ENCODE data around the gene PDZD7.

Gene PDZD7

GRCh38 chr10:100997360-100998182 is 33.4 kb downstream of the PDZD7 start:
- Histone ChIP-seq H3K27ac (ENCODE audit: insufficient read depth, low read length, poor library complexity, severe bottlenecking) (peak overlapping the region; percentile 84), H3K9me3 (ENCODE audit: control insufficient read depth, low read length) (no peaks in the 10 kb centered on the region), H3K27me3 (replicated peaks; ENCODE audit: control insufficient read depth, insufficient read depth, low read length, poor library complexity, severe bottlenecking) (no peaks in the 10 kb centered on the region), H3K4me1 (ENCODE audit: control insufficient read depth, insufficient read depth, low read length, poor library complexity, severe bottlenecking) (peaks cover 28% of the 10 kb centered on the region), H3K36me3 (ENCODE audit: control insufficient read depth, insufficient read depth, low read length) (peaks cover 8% of the 10 kb centered on the region), H3K4me3 (ENCODE audit: insufficient read depth, low read depth, low read length, poor library complexity, severe bottlenecking) (peak overlapping the region; percentile 93)
- DNase-seq: peak; percentile 46 to 67 (median 55)

GRCh38 chr10:100996678-100997359 is 34.1 kb downstream of the PDZD7 start:
- peaks cover 8% of the 10 kb centered on the region for H3K36me3 ChIP-seq (ENCODE audit: control insufficient read depth, insufficient read depth, low read length)
- H3K4me3 ChIP-seq (ENCODE audit: insufficient read depth, low read depth, low read length, poor library complexity, severe bottlenecking): peak overlapping the region; percentile 93
- no peaks in the 10 kb centered on the region for H3K27me3 ChIP-seq (replicated peaks; ENCODE audit: control insufficient read depth, insufficient read depth, low read length, poor library complexity, severe bottlenecking)
- no peaks in the 10 kb centered on the region for H3K9me3 ChIP-seq (ENCODE audit: control insufficient read depth, low read length)
- peaks cover 28% of the 10 kb centered on the region for H3K4me1 ChIP-seq (ENCODE audit: control insufficient read depth, insufficient read depth, low read length, poor library complexity, severe bottlenecking)
- H3K27ac ChIP-seq (ENCODE audit: insufficient read depth, low read length, poor library complexity, severe bottlenecking): peak overlapping the region; percentile 84
- DNase-seq: peak in 2 of 3 donors; percentile 24 to 28

DNA sequence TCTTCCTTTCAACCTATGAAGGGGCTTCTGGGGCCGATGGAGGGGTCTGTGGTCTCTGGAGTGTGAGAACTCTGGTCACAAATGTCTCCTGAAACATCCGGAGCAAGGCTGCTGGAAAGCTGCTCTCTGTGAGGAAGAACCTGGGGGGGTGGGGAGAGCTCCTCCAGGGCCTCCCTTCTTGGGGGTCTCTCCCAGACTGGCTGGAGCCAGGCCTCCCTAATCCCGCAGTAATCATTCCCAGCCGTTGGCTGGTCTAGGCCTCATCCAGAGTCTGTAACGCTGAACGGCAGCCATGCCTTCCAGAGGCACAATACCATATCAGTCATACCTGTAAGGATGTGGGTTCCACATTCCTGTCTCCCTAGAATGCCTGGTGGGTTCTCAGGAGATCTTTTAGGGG is 35.7 kb downstream of the PDZD7 start:
- no peak for DNase-seq
- Histone ChIP-seq H3K4me1 (ENCODE audit: control insufficient read depth, insufficient read depth, low read length, poor library complexity, severe bottlenecking) (peaks cover 28% of the 10 kb centered on the region), H3K27ac (ENCODE audit: insufficient read depth, low read length, poor library complexity, severe bottlenecking) (no peak overlapping the region), H3K36me3 (ENCODE audit: control insufficient read depth, insufficient read depth, low read length) (peaks cover 20% of the 10 kb centered on the region), H3K9me3 (ENCODE audit: control insufficient read depth, low read length) (no peaks in the 10 kb centered on the region), H3K27me3 (replicated peaks; ENCODE audit: control insufficient read depth, insufficient read depth, low read length, poor library complexity, severe bottlenecking) (no peaks in the 10 kb centered on the region), H3K4me3 (ENCODE audit: insufficient read depth, low read depth, low read length, poor library complexity, severe bottlenecking) (no peak overlapping the region)

DNA sequence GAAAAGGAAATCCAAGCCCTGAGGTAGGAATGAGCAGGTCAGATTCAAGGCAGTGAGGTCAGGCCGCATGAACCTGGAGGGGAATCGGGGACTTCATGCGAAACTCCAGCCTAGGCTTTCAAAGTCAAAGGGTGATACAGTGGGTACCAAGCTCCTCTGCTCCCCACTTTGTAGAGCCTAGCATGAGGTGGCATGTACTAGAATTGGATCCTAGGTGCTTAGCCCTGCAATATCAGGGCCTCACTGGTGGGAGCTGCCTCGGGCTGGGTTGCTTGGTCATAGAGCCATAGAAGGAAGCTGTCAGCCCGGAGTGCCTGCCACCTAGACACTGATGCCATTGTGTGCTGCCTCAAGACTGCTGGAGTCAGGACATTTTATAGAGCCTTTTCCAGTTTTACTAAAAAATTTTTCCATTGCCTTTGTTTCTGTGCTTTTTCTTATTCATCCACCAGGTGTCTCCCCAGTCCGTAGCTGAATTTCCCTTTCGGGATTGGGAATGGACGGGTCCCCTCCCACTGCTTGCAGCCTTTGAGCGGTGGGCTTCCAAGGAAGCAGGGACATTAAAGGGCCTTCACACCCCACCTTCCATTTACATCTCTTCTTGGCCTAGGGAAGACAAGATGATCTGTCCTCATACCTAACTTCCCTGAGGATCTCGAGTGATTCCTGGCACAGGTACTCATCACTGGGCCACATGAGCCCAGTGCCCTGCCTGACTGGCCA is 36.8 kb downstream of the PDZD7 start:
- DNase-seq: no peak
- Histone ChIP-seq H3K4me1 (ENCODE audit: control insufficient read depth, insufficient read depth, low read length, poor library complexity, severe bottlenecking) (peaks cover 24% of the 10 kb centered on the region), H3K36me3 (ENCODE audit: control insufficient read depth, insufficient read depth, low read length) (peaks cover 21% of the 10 kb centered on the region), H3K9me3 (ENCODE audit: control insufficient read depth, low read length) (no peaks in the 10 kb centered on the region), H3K27ac (ENCODE audit: insufficient read depth, low read length, poor library complexity, severe bottlenecking) (no peak overlapping the region), H3K27me3 (replicated peaks; ENCODE audit: control insufficient read depth, insufficient read depth, low read length, poor library complexity, severe bottlenecking) (no peaks in the 10 kb centered on the region), H3K4me3 (ENCODE audit: insufficient read depth, low read depth, low read length, poor library complexity, severe bottlenecking) (no peak overlapping the region)

DNA sequence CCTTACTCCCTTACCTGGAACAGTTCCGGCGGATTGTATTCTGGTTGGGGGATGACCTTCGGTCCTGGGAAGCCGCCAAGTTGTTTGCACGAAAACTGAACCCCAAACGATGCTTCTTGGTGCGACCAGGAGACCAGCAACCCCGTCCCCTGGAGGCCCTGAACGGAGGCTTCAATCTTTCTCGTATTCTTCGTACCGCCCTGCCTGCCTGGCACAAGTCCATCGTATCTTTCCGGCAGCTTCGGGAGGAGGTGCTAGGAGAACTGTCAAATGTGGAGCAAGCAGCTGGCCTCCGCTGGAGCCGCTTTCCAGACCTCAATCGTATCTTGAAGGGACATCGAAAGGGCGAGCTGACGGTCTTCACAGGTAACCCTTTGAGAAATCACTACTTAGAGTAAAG is 41.8 kb downstream of the PDZD7 start:
- Histone ChIP-seq H3K36me3 (ENCODE audit: control insufficient read depth, insufficient read depth, low read length) (peaks cover 21% of the 10 kb centered on the region), H3K4me3 (ENCODE audit: insufficient read depth, low read depth, low read length, poor library complexity, severe bottlenecking) (no peak overlapping the region), H3K27me3 (replicated peaks; ENCODE audit: control insufficient read depth, insufficient read depth, low read length, poor library complexity, severe bottlenecking) (no peaks in the 10 kb centered on the region), H3K9me3 (ENCODE audit: control insufficient read depth, low read length) (no peaks in the 10 kb centered on the region), H3K4me1 (ENCODE audit: control insufficient read depth, insufficient read depth, low read length, poor library complexity, severe bottlenecking) (peaks cover 17% of the 10 kb centered on the region), H3K27ac (ENCODE audit: insufficient read depth, low read length, poor library complexity, severe bottlenecking) (no peak overlapping the region)
- DNase-seq: no peak

- Histone ChIP-seq H3K4me3 (ENCODE audit: insufficient read depth, low read depth, low read length, poor library complexity, severe bottlenecking) (peak overlapping the region; percentile 94), H3K36me3 (ENCODE audit: control insufficient read depth, insufficient read depth, low read length) (peaks cover 18% of the 10 kb centered on the region), H3K4me1 (ENCODE audit: control insufficient read depth, insufficient read depth, low read length, poor library complexity, severe bottlenecking) (peaks cover 17% of the 10 kb centered on the region), H3K27me3 (replicated peaks; ENCODE audit: control insufficient read depth, insufficient read depth, low read length, poor library complexity, severe bottlenecking) (no peaks in the 10 kb centered on the region), H3K27ac (ENCODE audit: insufficient read depth, low read length, poor library complexity, severe bottlenecking) (no peak overlapping the region), H3K9me3 (ENCODE audit: control insufficient read depth, low read length) (no peaks in the 10 kb centered on the region)
- DNase-seq: no peak
Measured at GRCh38 chr10:100988166-100988565, 42.8 kb downstream of the PDZD7 start.

- no peaks in the 10 kb centered on the region for H3K9me3 ChIP-seq (ENCODE audit: control insufficient read depth, low read length)
- H3K4me1 ChIP-seq (ENCODE audit: control insufficient read depth, insufficient read depth, low read length, poor library complexity, severe bottlenecking): peaks cover 17% of the 10 kb centered on the region
- no peaks in the 10 kb centered on the region for H3K27me3 ChIP-seq (replicated peaks; ENCODE audit: control insufficient read depth, insufficient read depth, low read length, poor library complexity, severe bottlenecking)
- peak overlapping the region; percentile 94 for H3K4me3 ChIP-seq (ENCODE audit: insufficient read depth, low read depth, low read length, poor library complexity, severe bottlenecking)
- H3K27ac ChIP-seq (ENCODE audit: insufficient read depth, low read length, poor library complexity, severe bottlenecking): peak overlapping the region; percentile 70
- DNase-seq: no peak
- H3K36me3 ChIP-seq (ENCODE audit: control insufficient read depth, insufficient read depth, low read length): peaks cover 19% of the 10 kb centered on the region
Measured at GRCh38 chr10:100987685-100988049, 43.3 kb downstream of the PDZD7 start.

DNA sequence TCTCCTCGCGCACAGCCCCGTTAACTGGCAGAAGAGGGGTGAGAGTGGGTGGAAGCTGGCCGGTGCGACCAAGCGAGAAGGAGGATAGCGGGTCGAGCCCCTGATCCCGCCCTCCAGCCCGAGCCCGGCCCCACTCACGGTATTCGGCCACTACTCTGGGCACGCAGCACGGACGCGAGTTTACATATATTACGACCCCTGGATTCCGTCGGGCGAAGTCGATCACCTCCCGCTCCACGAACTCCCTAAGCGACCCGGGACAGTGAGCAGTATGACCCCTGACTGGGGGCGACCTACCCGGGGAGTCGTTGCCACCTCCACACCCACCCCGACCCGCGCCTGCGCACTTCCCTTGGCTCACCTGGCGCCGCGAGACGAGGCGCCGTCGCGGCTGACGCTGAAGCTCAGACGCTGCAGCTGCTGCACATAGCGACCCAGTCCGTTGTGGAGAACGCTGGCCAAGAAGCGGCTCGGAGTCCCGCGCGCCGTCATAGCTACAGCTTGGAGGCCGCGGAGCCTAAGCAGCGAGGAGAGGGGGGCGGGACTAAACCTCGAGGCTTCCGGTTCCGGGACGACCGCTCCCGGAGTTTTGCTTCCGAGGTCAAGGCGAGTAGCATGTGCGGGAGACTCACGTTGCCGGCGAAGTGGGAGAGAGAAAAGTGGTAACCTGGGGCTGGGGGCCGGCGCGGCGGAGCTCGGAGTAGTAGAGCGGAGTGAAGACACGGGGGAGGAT is 43.8 kb downstream of the PDZD7 start, which contains the start of the genes MRPL43 and TWNK:
TSS of gene MRPL43 (minus strand) at position 546 of the 733 bp plus-strand sequence. CDS start at position 492, 54 bp downstream.
TSS of gene TWNK (plus strand) at position 592 of the 733 bp plus-strand sequence. CDS start 668 bp downstream, outside the sequence.
- peaks cover 21% of the 10 kb centered on the region for H3K36me3 ChIP-seq (ENCODE audit: control insufficient read depth, insufficient read depth, low read length)
- no peaks in the 10 kb centered on the region for H3K9me3 ChIP-seq (ENCODE audit: control insufficient read depth, low read length)
- peaks cover 17% of the 10 kb centered on the region for H3K4me1 ChIP-seq (ENCODE audit: control insufficient read depth, insufficient read depth, low read length, poor library complexity, severe bottlenecking)
- H3K27ac ChIP-seq (ENCODE audit: insufficient read depth, low read length, poor library complexity, severe bottlenecking): peak within 1 kb of the TSS; percentile 70
- DNase-seq: peak; percentile 57 to 78 (median 75)
- peak within 1 kb of the TSS; percentile 94 for H3K4me3 ChIP-seq (ENCODE audit: insufficient read depth, low read depth, low read length, poor library complexity, severe bottlenecking)
- no peaks in the 10 kb centered on the region for H3K27me3 ChIP-seq (replicated peaks; ENCODE audit: control insufficient read depth, insufficient read depth, low read length, poor library complexity, severe bottlenecking)

- Histone ChIP-seq H3K9me3 (ENCODE audit: control insufficient read depth, low read length) (no peaks in the 10 kb centered on the region), H3K4me1 (ENCODE audit: control insufficient read depth, insufficient read depth, low read length, poor library complexity, severe bottlenecking) (peaks cover 17% of the 10 kb centered on the region), H3K36me3 (ENCODE audit: control insufficient read depth, insufficient read depth, low read length) (peaks cover 22% of the 10 kb centered on the region), H3K4me3 (ENCODE audit: insufficient read depth, low read depth, low read length, poor library complexity, severe bottlenecking) (peak overlapping the region; percentile 94), H3K27ac (ENCODE audit: insufficient read depth, low read length, poor library complexity, severe bottlenecking) (no peak overlapping the region), H3K27me3 (replicated peaks; ENCODE audit: control insufficient read depth, insufficient read depth, low read length, poor library complexity, severe bottlenecking) (no peaks in the 10 kb centered on the region)
- no peak for DNase-seq
Measured at GRCh38 chr10:100986623-100986951, 44.3 kb downstream of the PDZD7 start.
